ENCODE measurements around the gene EIF1AD. TPM values are rescaled to one million over a fixed set of nuclear protein-coding genes. Genes with fewer than 3 reads are reported as not detected.

Gene EIF1AD
- total and polyA plus RNA-seq, 2 experiments from 2014 or later, result 16.1 to 32.1 TPM

- Histone ChIP-seq H3K79me2 (replicated peaks; ENCODE audit: insufficient read depth) (no peaks in the 10 kb centered on the region), H3F3A (replicated peaks; ENCODE audit: low read depth) (0 out of 2 replicates have a peak, but pooled peaks cover 3% of the 10 kb centered on the region), H2AFZ (no peak overlapping the region), H3K4me3 (no peak overlapping the region), H3K9me2 (ENCODE audit: insufficient read depth) (no peaks in the 10 kb centered on the region), H3K4me1 (ENCODE audit: insufficient read depth) (no peaks in the 10 kb centered on the region), H3K4me2 (no peak overlapping the region), H3K27ac (ENCODE audit: low read depth) (no peak overlapping the region), H4K20me1 (replicated peaks; ENCODE audit: insufficient read depth) (no peaks in the 10 kb centered on the region), H3K36me3 (ENCODE audit: insufficient read depth) (no peaks in the 10 kb centered on the region), H3K27me3 (ENCODE audit: insufficient read depth) (peaks cover 23% of the 10 kb centered on the region)
- Mint-ChIP-seq H3K9me3 (no peaks in the 10 kb centered on the region), H3K27me3 (ENCODE audit: insufficient read depth, low read depth, poor library complexity) (peaks cover 15% of the 10 kb centered on the region), H3K27ac (no peak overlapping the region), H3K4me1 (peaks cover under 1% of the 10 kb centered on the region; the same call in 1 of the 3 replicates), H3K36me3 (ENCODE audit: low read depth) (no peaks in the 10 kb centered on the region), H3K4me3 (no peak overlapping the region)
- peak; percentile 40 for DNase-seq (ENCODE audit: low spot score)
- ATAC-seq, result peak; percentile 11; the same call in 1 of the 3 replicates
- TF ChIP-seq, protein P1, sequence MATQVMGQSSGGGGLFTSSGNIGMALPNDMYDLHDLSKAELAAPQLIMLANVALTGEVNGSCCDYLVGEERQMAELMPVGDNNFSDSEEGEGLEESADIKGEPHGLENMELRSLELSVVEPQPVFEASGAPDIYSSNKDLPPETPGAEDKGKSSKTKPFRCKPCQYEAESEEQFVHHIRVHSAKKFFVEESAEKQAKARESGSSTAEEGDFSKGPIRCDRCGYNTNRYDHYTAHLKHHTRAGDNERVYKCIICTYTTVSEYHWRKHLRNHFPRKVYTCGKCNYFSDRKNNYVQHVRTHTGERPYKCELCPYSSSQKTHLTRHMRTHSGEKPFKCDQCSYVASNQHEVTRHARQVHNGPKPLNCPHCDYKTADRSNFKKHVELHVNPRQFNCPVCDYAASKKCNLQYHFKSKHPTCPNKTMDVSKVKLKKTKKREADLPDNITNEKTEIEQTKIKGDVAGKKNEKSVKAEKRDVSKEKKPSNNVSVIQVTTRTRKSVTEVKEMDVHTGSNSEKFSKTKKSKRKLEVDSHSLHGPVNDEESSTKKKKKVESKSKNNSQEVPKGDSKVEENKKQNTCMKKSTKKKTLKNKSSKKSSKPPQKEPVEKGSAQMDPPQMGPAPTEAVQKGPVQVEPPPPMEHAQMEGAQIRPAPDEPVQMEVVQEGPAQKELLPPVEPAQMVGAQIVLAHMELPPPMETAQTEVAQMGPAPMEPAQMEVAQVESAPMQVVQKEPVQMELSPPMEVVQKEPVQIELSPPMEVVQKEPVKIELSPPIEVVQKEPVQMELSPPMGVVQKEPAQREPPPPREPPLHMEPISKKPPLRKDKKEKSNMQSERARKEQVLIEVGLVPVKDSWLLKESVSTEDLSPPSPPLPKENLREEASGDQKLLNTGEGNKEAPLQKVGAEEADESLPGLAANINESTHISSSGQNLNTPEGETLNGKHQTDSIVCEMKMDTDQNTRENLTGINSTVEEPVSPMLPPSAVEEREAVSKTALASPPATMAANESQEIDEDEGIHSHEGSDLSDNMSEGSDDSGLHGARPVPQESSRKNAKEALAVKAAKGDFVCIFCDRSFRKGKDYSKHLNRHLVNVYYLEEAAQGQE (IDR thresholded peaks at IDR 0.05; ENCODE audit: unreplicated experiment), result peak; percentile 51
- no peak for TF ChIP-seq CREB1 (CRISPR knock-in tag; IDR thresholded peaks at IDR 0.05; ENCODE audit: low read depth)
Observed at GRCh38 chr11:66012946-66013761, 11.2 kb upstream of the EIF1AD start.

DNA sequence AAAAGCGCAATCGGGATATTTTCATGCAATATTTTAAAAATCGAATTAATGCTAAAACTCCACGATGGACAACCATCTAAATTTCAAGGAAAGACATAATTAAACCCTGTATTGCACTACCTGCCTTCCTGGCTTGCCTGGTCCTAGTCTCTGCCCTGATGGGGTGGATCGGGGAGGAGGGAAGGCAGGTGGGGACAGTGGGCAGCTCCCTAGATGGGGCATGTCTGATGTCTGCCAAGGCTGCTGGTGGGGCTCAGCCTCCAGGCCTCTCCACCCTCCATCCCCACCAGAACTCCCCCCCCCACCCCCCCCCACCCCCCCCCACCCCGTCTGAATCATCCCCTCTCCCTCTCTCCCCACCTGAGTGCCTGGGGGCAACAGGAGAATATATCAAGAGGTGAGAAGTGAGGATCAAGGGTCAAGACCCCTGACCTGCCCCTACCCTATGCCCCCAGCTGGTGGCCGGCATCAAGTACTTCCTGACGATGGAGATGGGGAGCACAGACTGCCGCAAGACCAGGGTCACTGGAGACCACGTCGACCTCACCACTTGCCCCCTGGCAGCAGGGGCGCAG, 10.5 kb upstream of the EIF1AD start:
- DNase-seq (ENCODE audit: low spot score), result no peak
- Histone ChIP-seq H3K4me3 (peak overlapping the region; percentile 57), H3K9me2 (ENCODE audit: insufficient read depth) (no peaks in the 10 kb centered on the region), H2AFZ (peak overlapping the region; percentile 97; the same call in 1 of the 2 replicates), H3K36me3 (ENCODE audit: insufficient read depth) (no peaks in the 10 kb centered on the region), H3K27ac (ENCODE audit: low read depth) (no peak overlapping the region), H3K4me1 (ENCODE audit: insufficient read depth) (no peaks in the 10 kb centered on the region), H3K27me3 (ENCODE audit: insufficient read depth) (peaks cover 23% of the 10 kb centered on the region), H3K4me2 (peak overlapping the region; percentile 80), H3K79me2 (replicated peaks; ENCODE audit: insufficient read depth) (no peaks in the 10 kb centered on the region), H3F3A (replicated peaks; ENCODE audit: low read depth) (0 out of 2 replicates have a peak, but pooled peaks cover 3% of the 10 kb centered on the region), H4K20me1 (replicated peaks; ENCODE audit: insufficient read depth) (no peaks in the 10 kb centered on the region)
- peaks cover 15% of the 10 kb centered on the region for H3K27me3 Mint-ChIP-seq (ENCODE audit: insufficient read depth, low read depth, poor library complexity)
- no peak for ATAC-seq
- H3K4me1 Mint-ChIP-seq, result peaks cover 6% of the 10 kb centered on the region; the same call in 2 of the 3 replicates
- no peak overlapping the region for H3K27ac Mint-ChIP-seq
- H3K36me3 Mint-ChIP-seq (ENCODE audit: low read depth), result no peaks in the 10 kb centered on the region
- H3K4me3 Mint-ChIP-seq, result peak overlapping the region; percentile 56; the same call in 2 of the 3 replicates
- H3K9me3 Mint-ChIP-seq, result no peaks in the 10 kb centered on the region
- TF ChIP-seq JUNB (IDR thresholded peaks at IDR 0.05; ENCODE audit: unreplicated experiment), result no peak
- TF ChIP-seq, protein P2, sequence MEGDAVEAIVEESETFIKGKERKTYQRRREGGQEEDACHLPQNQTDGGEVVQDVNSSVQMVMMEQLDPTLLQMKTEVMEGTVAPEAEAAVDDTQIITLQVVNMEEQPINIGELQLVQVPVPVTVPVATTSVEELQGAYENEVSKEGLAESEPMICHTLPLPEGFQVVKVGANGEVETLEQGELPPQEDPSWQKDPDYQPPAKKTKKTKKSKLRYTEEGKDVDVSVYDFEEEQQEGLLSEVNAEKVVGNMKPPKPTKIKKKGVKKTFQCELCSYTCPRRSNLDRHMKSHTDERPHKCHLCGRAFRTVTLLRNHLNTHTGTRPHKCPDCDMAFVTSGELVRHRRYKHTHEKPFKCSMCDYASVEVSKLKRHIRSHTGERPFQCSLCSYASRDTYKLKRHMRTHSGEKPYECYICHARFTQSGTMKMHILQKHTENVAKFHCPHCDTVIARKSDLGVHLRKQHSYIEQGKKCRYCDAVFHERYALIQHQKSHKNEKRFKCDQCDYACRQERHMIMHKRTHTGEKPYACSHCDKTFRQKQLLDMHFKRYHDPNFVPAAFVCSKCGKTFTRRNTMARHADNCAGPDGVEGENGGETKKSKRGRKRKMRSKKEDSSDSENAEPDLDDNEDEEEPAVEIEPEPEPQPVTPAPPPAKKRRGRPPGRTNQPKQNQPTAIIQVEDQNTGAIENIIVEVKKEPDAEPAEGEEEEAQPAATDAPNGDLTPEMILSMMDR (conservative IDR thresholded peaks at IDR 0.05; ENCODE audit: low read depth in 2 of 2), result no peak
- TF ChIP-seq ZNF331 (CRISPR knock-in tag; IDR thresholded peaks at IDR 0.05; ENCODE audit: low read depth), result no peak
- TF ChIP-seq CREB1 (CRISPR knock-in tag; IDR thresholded peaks at IDR 0.05; ENCODE audit: low read depth), result no peak
- no peak for TF ChIP-seq STAT1 (IDR thresholded peaks at IDR 0.05; ENCODE audit: unreplicated experiment)
- TF ChIP-seq ZNF114 (CRISPR knock-in tag; IDR thresholded peaks at IDR 0.05), result no peak
- TF ChIP-seq, protein P1 (IDR thresholded peaks at IDR 0.05; ENCODE audit: unreplicated experiment), result no peak
